ENCODE results near the gene SWAP70.

GRCh38 chr11:9700105-9700801 is 36.4 kb downstream of the SWAP70 start:
- TF ChIP-seq CTCF (conservative IDR thresholded peaks at IDR 0.05 in 1 of 2, IDR thresholded peaks at IDR 0.05 in 1 of 2; ENCODE audit: low read depth in 1 of 2, low read length in 2 of 2): no peak
- no peak for TF ChIP-seq EZH2 (IDR thresholded peaks at IDR 0.05; ENCODE audit: low read length, missing control alignments)

Measured in fibroblast of lung (primary cell).